Spleen (tissue), 11 donors: ENCODE data around the gene TRIM47. TPM values are rescaled to one million over a fixed set of nuclear protein-coding genes. Genes with fewer than 3 reads are reported as not detected.
A peak's percentile ranks its signal among the peaks of the same experiment; 100 is the strongest.

Experiments used
- DNase-seq: peaks from one replicate; pipeline ENCODE4 v3.0.0-alpha.2; 2020
- H3K27ac ChIP-seq, 8 donors: fragments of 200-600 bp; sonication (generic) in 7 of 8; 1 replicate in 4 of 8; 2 replicates in 4 of 8; pipeline versions ENCODE4 v1.5.0 to v1.8.0; 2016 to 2021; ENCODE audit warnings: inconsistent platforms in 4 of 8, mild to moderate bottlenecking in 4 of 8, moderate library complexity in 1 of 8
- H3K27me3 ChIP-seq, 7 donors: fragments of 200-600 bp; sonication (generic) in 6 of 7; replicated peaks in 1 of 7; 1 replicate in 4 of 7; 2 replicates in 3 of 7; pipeline versions ENCODE4 v1.5.0 to v1.8.0; 2016 to 2021; ENCODE audit warnings: inconsistent platforms in 3 of 7, mild to moderate bottlenecking in 1 of 7
- H3K36me3 ChIP-seq, 6 donors: fragments of 200-600 bp; sonication (generic) in 5 of 6; 1 replicate in 4 of 6; 2 replicates in 2 of 6; pipeline versions ENCODE4 v1.5.0 to v1.8.0; 2016 to 2021; ENCODE audit warnings: inconsistent platforms in 2 of 6
- H3K4me1 ChIP-seq, 6 donors: fragments of 200-600 bp; sonication (generic) in 5 of 6; 1 replicate in 3 of 6; 2 replicates in 3 of 6; pipeline versions ENCODE4 v1.5.0 to v1.8.0; 2016 to 2021; ENCODE audit warnings: inconsistent platforms in 3 of 6
- H3K4me3 ChIP-seq, 8 donors: fragments of 200-600 bp; sonication (generic) in 7 of 8; 1 replicate in 4 of 8; 2 replicates in 4 of 8; pipeline versions ENCODE4 v1.5.0 to v1.8.0; 2016 to 2021; ENCODE audit warnings: inconsistent platforms in 4 of 8, mild to moderate bottlenecking in 4 of 8, moderate library complexity in 2 of 8
- H3K9me3 ChIP-seq, 8 donors: fragments of 200-600 bp; sonication (generic) in 7 of 8; 1 replicate in 4 of 8; 2 replicates in 4 of 8; pipeline versions ENCODE4 v1.5.0 to v1.8.0; 2016 to 2021; ENCODE audit warnings: inconsistent platforms in 4 of 8
- POLR2A ChIP-seq, 3 donors: fragments of 450-650 bp; IDR thresholded peaks; one replicate each; pipeline ENCODE4 v1.5.1; 2017; ENCODE audit warnings: antibody characterized with exemption in 3 of 3, mild to moderate bottlenecking in 1 of 3
- POLR2AphosphoS5 ChIP-seq, 3 donors: sonication (generic); formaldehyde crosslinking; IDR thresholded peaks; one replicate each; pipeline ENCODE4 v1.5.1; 2017; ENCODE audit warnings: antibody characterized with exemption in 3 of 3
- WGBS, 5 donors: extraction: QIAGEN DNeasy Blood & Tissue Kit in 3 of 5; methylation state at CpG; one replicate each; pipeline versions ENCODE4 v1.1.5 to v1.1.7; 2013 to 2018; 5-methylcytosine and 5-hydroxymethylcytosine counted together
- intact Hi-C: fragments of 100-400 bp; cut with DNase I; formaldehyde crosslinking; loops from one replicate; pipeline ENCODE4 v1.15.0; 2023; ENCODE audit warnings: low total_unique reads
- polyA plus RNA-seq, 3 donors: library from polyadenylated mRNA; stranded (reverse); fragments of 200-250 nt; gene quantifications; one replicate each; pipeline ENCODE4 v1.2.1, GENCODE V29; 2013
- total RNA-seq, 7 donors: library from RNA; depleted of rRNA in 3 of 7; stranded (reverse); fragments of >200 nt in 3 of 7; fragmentation: NEBNext Ultra II Directional in 4 of 7; extraction: Animal tissue kit (Norgen Biotek cat#: 25700) in 4 of 7; gene quantifications; one replicate each; pipeline versions ENCODE4 v1.1.0 to v1.2.1, GENCODE V29; 2016 to 2021
- TF ChIP-seq, protein P1 (sequence below), 11 experiments: fragments of 200-600 bp in 7 of 11; fragments of 450-650 bp in 4 of 11; sonication (generic) in 4 of 11; IDR thresholded peaks in 8 of 11; conservative IDR thresholded peaks in 3 of 11; 1 replicate in 7 of 11; 2 replicates in 4 of 11; pipeline versions ENCODE4 v1.4.0 to v1.8.0; 2016 to 2021; ENCODE audit warnings: antibody characterized with exemption in 11 of 11, inconsistent platforms in 4 of 11, mild to moderate bottlenecking in 1 of 11
- donor health status: healthy with polysubstance abuse.
- donor health status: DM: no; HTN: no; CAD: no; lungs with moderate emphysema.
- donor health status: DM: no; HTN: no; CAD: no.
- donor health status: Bipolar disorder and iron deficiency.
- donor health status: healthy.
- donor health status: DM: no; HTN: no; CAD: no.
- donor health status: DM: yes; HTN: yes; CAD: no.

TRIM47 gene
- total and polyA plus RNA-seq, 10 donors = 28.1 to 73.8 (median 38.3) TPM

DNA sequence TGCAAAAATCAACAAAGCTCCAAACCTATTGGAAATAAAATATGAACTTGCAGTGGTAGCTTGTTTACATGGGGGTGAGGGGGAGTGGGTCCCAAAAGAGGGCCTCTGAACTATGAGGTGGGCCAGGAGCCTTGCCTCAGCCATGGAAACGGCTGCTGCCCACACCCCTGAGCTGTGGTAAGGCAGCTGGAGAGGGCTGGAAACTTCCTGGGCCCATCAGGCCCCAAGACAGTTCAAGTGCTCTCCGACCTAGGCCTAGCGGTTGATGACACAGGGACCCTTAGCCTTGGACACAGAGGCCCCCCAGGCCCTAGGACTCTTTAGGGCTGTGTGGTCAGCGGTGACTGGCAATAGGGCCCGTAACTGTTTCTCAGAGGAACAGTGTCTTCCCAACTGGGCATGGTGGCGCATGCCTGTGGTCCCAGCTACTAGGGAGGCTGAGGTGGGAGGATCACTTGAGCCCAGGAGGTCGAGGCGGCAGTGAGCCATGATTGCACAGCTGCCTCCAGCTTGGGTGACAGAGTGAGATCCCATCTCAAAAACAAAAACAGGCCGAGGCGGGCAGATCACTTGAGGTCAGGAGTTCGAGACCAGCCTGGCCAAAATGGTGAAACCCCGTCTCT lies 52.5 kb downstream of the TRIM47 start:
- H3K27me3 ChIP-seq = no peaks in the 10 kb centered on the region
- peaks cover 17 to 86% (median 44%) of the 10 kb centered on the region in 6 donors for H3K4me1 ChIP-seq
- H3K9me3 ChIP-seq = no peaks in the 10 kb centered on the region
- intact Hi-C loops = no loop called here
- WGBS, 5 donors = 75 to 91% (median 84%) methylated on average over 10 to 12 of the region's 12 CpGs
- H3K27ac ChIP-seq = peak overlapping the region in 7 of 8 donors; percentile 15 to 84 (median 78)
- H3K36me3 ChIP-seq = peaks cover 0 to 100% (median 79%) of the 10 kb centered on the region in 6 donors
- H3K4me3 ChIP-seq = no peak overlapping the region
- TF ChIP-seq, protein P1, sequence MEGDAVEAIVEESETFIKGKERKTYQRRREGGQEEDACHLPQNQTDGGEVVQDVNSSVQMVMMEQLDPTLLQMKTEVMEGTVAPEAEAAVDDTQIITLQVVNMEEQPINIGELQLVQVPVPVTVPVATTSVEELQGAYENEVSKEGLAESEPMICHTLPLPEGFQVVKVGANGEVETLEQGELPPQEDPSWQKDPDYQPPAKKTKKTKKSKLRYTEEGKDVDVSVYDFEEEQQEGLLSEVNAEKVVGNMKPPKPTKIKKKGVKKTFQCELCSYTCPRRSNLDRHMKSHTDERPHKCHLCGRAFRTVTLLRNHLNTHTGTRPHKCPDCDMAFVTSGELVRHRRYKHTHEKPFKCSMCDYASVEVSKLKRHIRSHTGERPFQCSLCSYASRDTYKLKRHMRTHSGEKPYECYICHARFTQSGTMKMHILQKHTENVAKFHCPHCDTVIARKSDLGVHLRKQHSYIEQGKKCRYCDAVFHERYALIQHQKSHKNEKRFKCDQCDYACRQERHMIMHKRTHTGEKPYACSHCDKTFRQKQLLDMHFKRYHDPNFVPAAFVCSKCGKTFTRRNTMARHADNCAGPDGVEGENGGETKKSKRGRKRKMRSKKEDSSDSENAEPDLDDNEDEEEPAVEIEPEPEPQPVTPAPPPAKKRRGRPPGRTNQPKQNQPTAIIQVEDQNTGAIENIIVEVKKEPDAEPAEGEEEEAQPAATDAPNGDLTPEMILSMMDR (IDR thresholded peaks at IDR 0.05 in 8 of 11, conservative IDR thresholded peaks at IDR 0.05 in 3 of 11) = no peak
- TF ChIP-seq POLR2AphosphoS5 (IDR thresholded peaks at IDR 0.05) = peak in 2 of 3 donors; percentile 6 to 11
- DNase-seq = no peak

DNA sequence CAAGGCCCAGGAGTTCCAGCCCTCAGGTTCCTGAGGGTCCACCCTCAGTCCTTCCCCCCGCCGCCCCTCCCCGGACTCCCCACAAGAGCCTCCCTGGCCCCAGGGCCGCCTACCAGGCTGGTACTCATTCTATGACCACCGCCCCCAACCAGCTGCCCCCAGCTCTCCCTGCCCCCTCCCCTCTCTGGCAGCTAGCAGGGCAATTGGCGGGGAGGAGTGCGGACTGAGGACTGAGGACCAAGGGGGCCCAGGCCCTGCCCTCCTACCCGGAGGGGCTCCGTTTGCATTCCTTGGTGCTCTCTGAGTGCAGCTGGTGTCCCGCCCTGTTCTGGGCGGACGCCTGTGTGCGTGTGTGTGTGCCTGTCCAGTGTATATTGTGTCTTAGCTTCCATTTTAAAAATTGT lies 53.2 kb downstream of the TRIM47 start:
- intact Hi-C loops = no loop called here
- Histone ChIP-seq H3K27ac (peak overlapping the region in 7 of 8 donors; percentile 29 to 84 (median 78)), H3K4me3 (no peak overlapping the region), H3K4me1 (peaks cover 14 to 79% (median 41%) of the 10 kb centered on the region in 6 donors), H3K27me3 (no peaks in the 10 kb centered on the region), H3K36me3 (peaks cover 0 to 100% (median 79%) of the 10 kb centered on the region in 6 donors), H3K9me3 (no peaks in the 10 kb centered on the region)
- 77 to 91% (median 87%) methylated on average over 8 to 13 of the region's 13 CpGs for WGBS, 5 donors
- TF ChIP-seq, protein P1 (IDR thresholded peaks at IDR 0.05 in 8 of 11, conservative IDR thresholded peaks at IDR 0.05 in 3 of 11) = no peak
- TF ChIP-seq POLR2AphosphoS5 (IDR thresholded peaks at IDR 0.05) (peak in 1 of 3 donors; percentile 58), POLR2A (IDR thresholded peaks at IDR 0.05) (no peak)
- no peak for DNase-seq

DNA sequence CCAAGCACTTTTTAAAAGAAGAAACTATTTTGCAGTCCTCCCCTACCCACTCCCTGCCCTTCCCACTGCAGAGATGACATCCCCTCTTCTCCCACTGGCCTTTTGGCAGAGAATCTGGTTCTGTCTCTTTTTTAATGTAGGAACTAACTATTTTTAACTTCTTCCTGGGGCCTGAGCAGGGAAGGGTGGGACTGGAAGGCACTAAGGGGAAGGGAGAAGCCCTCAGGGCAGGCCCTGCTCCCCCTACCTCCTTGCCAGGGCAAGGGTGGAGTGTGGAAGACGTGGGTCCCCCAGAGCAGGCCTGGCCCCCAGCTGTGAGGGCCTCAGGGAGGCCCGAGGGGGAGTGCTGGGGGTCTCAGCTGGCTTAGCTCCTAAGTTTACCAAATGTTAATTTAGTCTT lies 53.7 kb downstream of the TRIM47 start:
- no peaks in the 10 kb centered on the region for H3K27me3 ChIP-seq
- H3K27ac ChIP-seq = peak overlapping the region; percentile 29 to 84 (median 72)
- no peak for DNase-seq
- peaks cover 0 to 100% (median 79%) of the 10 kb centered on the region in 6 donors for H3K36me3 ChIP-seq
- peaks cover 14 to 74% (median 38%) of the 10 kb centered on the region in 6 donors for H3K4me1 ChIP-seq
- intact Hi-C loops = no loop called here
- 51 to 82% (median 70%) methylated on average over 2 of the region's 2 CpGs for WGBS, 5 donors
- H3K4me3 ChIP-seq = no peak overlapping the region
- no peaks in the 10 kb centered on the region for H3K9me3 ChIP-seq
- TF ChIP-seq POLR2AphosphoS5 (IDR thresholded peaks at IDR 0.05) = peak in 2 of 3 donors; percentile 4 to 23
- TF ChIP-seq, protein P1 (IDR thresholded peaks at IDR 0.05 in 8 of 11, conservative IDR thresholded peaks at IDR 0.05 in 3 of 11) = no peak

Other genes starting within 250 kb of the TRIM47 start
- gene SMIM5, start 245.1 kb downstream of the TRIM47 start, total RNA-seq = 1 to 10 TPM; 2.1 to 5.1 (median 3.4) TPM
- gene SMIM5, start 245.1 kb downstream of the TRIM47 start, polyA plus RNA-seq = 1 to 10 TPM; 3.0 to 4.7 (median 4.7) TPM
- gene RECQL5, start 211.4 kb downstream of the TRIM47 start, total RNA-seq = 10 to 100 TPM; 25.7 to 51.0 (median 37.6) TPM
- 10 to 100 TPM; 28.2 to 48.8 (median 47.4) TPM for gene RECQL5, start 211.4 kb downstream of the TRIM47 start, polyA plus RNA-seq
- 100 to 1,000 TPM in 3 of 7 donors, 10 to 100 TPM in 4; 71.6 to 110 (median 82.1) TPM for gene SAP30BP, start 211.2 kb downstream of the TRIM47 start, total RNA-seq
- 10 to 100 TPM; 53.8 to 76.7 (median 70.4) TPM for gene SAP30BP, start 211.2 kb downstream of the TRIM47 start, polyA plus RNA-seq
- gene ITGB4, start 157.1 kb downstream of the TRIM47 start, total RNA-seq = 100 to 1,000 TPM in 3 of 7 donors, 10 to 100 TPM in 4; 80.4 to 205 (median 90.1) TPM
- gene ITGB4, start 157.1 kb downstream of the TRIM47 start, polyA plus RNA-seq = 10 to 100 TPM; 16.6 to 49.9 (median 30.1) TPM
- gene GALK1, start 113.4 kb downstream of the TRIM47 start, total RNA-seq = 10 to 100 TPM; 23.5 to 45.1 (median 33.5) TPM
- gene GALK1, start 113.4 kb downstream of the TRIM47 start, polyA plus RNA-seq = 10 to 100 TPM; 34.2 to 45.9 (median 37.0) TPM
- 10 to 100 TPM; 35.4 to 53.8 (median 48.6) TPM for gene UNK, start 93.8 kb downstream of the TRIM47 start, total RNA-seq
- gene UNK, start 93.8 kb downstream of the TRIM47 start, polyA plus RNA-seq = 10 to 100 TPM; 19.0 to 41.9 (median 25.8) TPM
- 100 to 1,000 TPM in 6 of 7 donors, 10 to 100 TPM in 1; 87.1 to 187 (median 129) TPM for gene UNC13D, start 34.2 kb downstream of the TRIM47 start, total RNA-seq
- gene UNC13D, start 34.2 kb downstream of the TRIM47 start, polyA plus RNA-seq = 10 to 100 TPM; 36.4 to 86.1 (median 53.0) TPM
- 100 to 1,000 TPM in 4 of 7 donors, 10 to 100 TPM in 3; 46.7 to 144 (median 125) TPM for gene WBP2, start 23.2 kb downstream of the TRIM47 start, total RNA-seq
- gene WBP2, start 23.2 kb downstream of the TRIM47 start, polyA plus RNA-seq = 100 to 1,000 TPM in 1 of 3 donors, 10 to 100 TPM in 2; 70.2 to 104 (median 74.1) TPM
- 10 to 100 TPM; 20.0 to 26.5 (median 23.5) TPM for gene TRIM65, start 18.4 kb upstream of the TRIM47 start, total RNA-seq
- gene TRIM65, start 18.4 kb upstream of the TRIM47 start, polyA plus RNA-seq = 10 to 100 TPM in 2 of 3 donors, 1 to 10 TPM in 1; 9.0 to 28.2 (median 11.6) TPM
- gene MRPL38, start 26.3 kb upstream of the TRIM47 start, total RNA-seq = 10 to 100 TPM; 40.1 to 90.6 (median 74.7) TPM
- 10 to 100 TPM; 59.3 to 90.3 (median 80.8) TPM for gene MRPL38, start 26.3 kb upstream of the TRIM47 start, polyA plus RNA-seq
- 10 to 100 TPM in 4 of 7 donors, 1 to 10 TPM in 3; 7.7 to 16.0 (median 10.3) TPM for gene FBF1, start 62.5 kb upstream of the TRIM47 start, total RNA-seq
- 10 to 100 TPM in 1 of 3 donors, 1 to 10 TPM in 2; 5.2 to 14.4 (median 7.3) TPM for gene FBF1, start 62.5 kb upstream of the TRIM47 start, polyA plus RNA-seq
- 10 to 100 TPM; 36.0 to 60.2 (median 45.9) TPM for gene ACOX1, start 100.6 kb upstream of the TRIM47 start, total RNA-seq
- 1 to 10 TPM; 6.3 to 9.8 (median 6.8) TPM for gene ACOX1, start 100.6 kb upstream of the TRIM47 start, polyA plus RNA-seq
- gene TEN1, start 100.7 kb upstream of the TRIM47 start, total RNA-seq = 10 to 100 TPM in 5 of 7 donors, 1 to 10 TPM in 2; 6.0 to 20.8 (median 13.4) TPM
- 10 to 100 TPM; 25.7 to 38.7 (median 34.8) TPM for gene TEN1, start 100.7 kb upstream of the TRIM47 start, polyA plus RNA-seq
- gene CDK3, start 122.3 kb upstream of the TRIM47 start, total RNA-seq = 10 to 100 TPM in 2 of 7 donors, 1 to 10 TPM in 5; 6.7 to 12.0 (median 7.1) TPM
- 10 to 100 TPM; 13.8 to 39.8 (median 31.2) TPM for gene CDK3, start 122.3 kb upstream of the TRIM47 start, polyA plus RNA-seq
- under 1 TPM in 4 of 7 donors, not detected in 3; 0.06 to 0.56 (median 0.20) TPM for gene EVPL, start 148.7 kb upstream of the TRIM47 start, total RNA-seq
- under 1 TPM; 0.04 to 0.29 (median 0.05) TPM for gene EVPL, start 148.7 kb upstream of the TRIM47 start, polyA plus RNA-seq
- gene SRP68, start 193.9 kb upstream of the TRIM47 start, total RNA-seq = 10 to 100 TPM; 39.4 to 62.0 (median 56.1) TPM
- 10 to 100 TPM; 24.5 to 40.9 (median 26.8) TPM for gene SRP68, start 193.9 kb upstream of the TRIM47 start, polyA plus RNA-seq
- under 1 TPM in 3 of 7 donors, not detected in 4; 0.26 to 0.93 (median 0.51) TPM for gene GALR2, start 196.2 kb upstream of the TRIM47 start, total RNA-seq
- gene GALR2, start 196.2 kb upstream of the TRIM47 start, polyA plus RNA-seq = under 1 TPM in 1 of 3 donors, not detected in 2; 0.06 TPM
- under 1 TPM in 2 of 7 donors, not detected in 5; 0.17 to 0.27 TPM for gene ZACN, start 200.6 kb upstream of the TRIM47 start, total RNA-seq
- 1 to 10 TPM; 1.0 to 1.9 (median 1.4) TPM for gene ZACN, start 200.6 kb upstream of the TRIM47 start, polyA plus RNA-seq
- 100 to 1,000 TPM in 4 of 7 donors, 10 to 100 TPM in 3; 64.5 to 128 (median 104) TPM for gene EXOC7, start 225.2 kb upstream of the TRIM47 start, total RNA-seq
- gene EXOC7, start 225.2 kb upstream of the TRIM47 start, polyA plus RNA-seq = 10 to 100 TPM; 26.2 to 51.5 (median 35.0) TPM